ENCODE measurements around the gene THRAP3. TPM values are rescaled to one million over a fixed set of nuclear protein-coding genes. Genes with fewer than 3 reads are reported as not detected.

The THRAP3 gene
- total and polyA plus RNA-seq, 8 donors = 22.2 to 97.9 (median 33.6) TPM

- Histone ChIP-seq H3K36me3 (peaks cover 2 to 17% (median 5%) of the 10 kb centered on the region in 4 donors), H3K4me1 (peaks cover 10 to 27% (median 23%) of the 10 kb centered on the region in 4 donors), H3K4me3 (no peak overlapping the region), H3K27ac (no peak overlapping the region), H3K9me3 (no peaks in the 10 kb centered on the region), H3K27me3 (no peaks in the 10 kb centered on the region)
- 95 to 99% (median 97%) methylated on average over 7 of the region's 7 CpGs for WGBS, 5 donors
- no peak for DNase-seq
- intact Hi-C loops (cut with DNase I; ENCODE audit: low total_unique reads) = no loop called here
- no peak for TF ChIP-seq CTCF (IDR thresholded peaks at IDR 0.05)
- no peak for TF ChIP-seq EP300 (IDR thresholded peaks at IDR 0.05)
- no peak for TF ChIP-seq POLR2A (IDR thresholded peaks at IDR 0.05)
Observed at GRCh38 chr1:36309397-36309796, 85.2 kb downstream of the THRAP3 start.

DNA sequence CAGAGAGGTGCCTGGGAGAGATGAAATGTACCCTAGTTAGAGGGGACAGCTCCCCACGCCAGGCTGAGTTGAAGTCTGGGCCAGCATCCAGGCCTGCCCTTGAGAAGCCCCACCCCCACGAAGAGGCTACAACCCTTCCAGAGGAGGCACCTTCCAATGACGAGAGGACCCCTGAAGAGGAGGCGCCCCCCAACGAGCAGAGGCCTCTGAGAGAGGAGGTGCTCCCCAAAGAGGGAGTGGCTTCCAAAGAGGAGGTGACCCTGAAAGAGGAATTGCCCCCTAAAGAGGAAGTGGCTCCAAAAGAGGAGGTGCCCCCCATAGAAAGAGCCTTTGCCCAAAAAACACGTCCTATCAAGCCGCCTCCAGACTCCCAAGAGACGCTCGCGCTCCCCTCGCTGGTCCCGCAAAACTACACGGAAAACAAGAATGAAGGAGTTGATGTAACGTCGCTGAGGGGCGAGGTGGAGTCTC is 96.1 kb downstream of the THRAP3 start:
- H3K36me3 ChIP-seq = no peaks in the 10 kb centered on the region
- peaks cover 0 to 18% (median 7%) of the 10 kb centered on the region in 3 donors for H3K27me3 ChIP-seq
- H3K4me3 ChIP-seq = peak overlapping the region; percentile 39 to 85 (median 72)
- H3K27ac ChIP-seq = peak overlapping the region in 4 of 5 donors; percentile 80 to 93 (median 90)
- no peaks in the 10 kb centered on the region for H3K9me3 ChIP-seq
- intact Hi-C loops (cut with DNase I; ENCODE audit: low total_unique reads) = no loop called here
- H3K4me1 ChIP-seq = peaks cover 34 to 42% (median 39%) of the 10 kb centered on the region in 4 donors
- WGBS, 5 donors = 27 to 60% (median 36%) methylated on average over 16 of the region's 16 CpGs
- peak in 1 of 2 donors; percentile 50 for DNase-seq
- TF ChIP-seq EP300 (IDR thresholded peaks at IDR 0.05) (no peak), POLR2AphosphoS5 (IDR thresholded peaks at IDR 0.05) (no peak), POLR2A (IDR thresholded peaks at IDR 0.05) (no peak), CTCF (IDR thresholded peaks at IDR 0.05) (no peak)

DNA sequence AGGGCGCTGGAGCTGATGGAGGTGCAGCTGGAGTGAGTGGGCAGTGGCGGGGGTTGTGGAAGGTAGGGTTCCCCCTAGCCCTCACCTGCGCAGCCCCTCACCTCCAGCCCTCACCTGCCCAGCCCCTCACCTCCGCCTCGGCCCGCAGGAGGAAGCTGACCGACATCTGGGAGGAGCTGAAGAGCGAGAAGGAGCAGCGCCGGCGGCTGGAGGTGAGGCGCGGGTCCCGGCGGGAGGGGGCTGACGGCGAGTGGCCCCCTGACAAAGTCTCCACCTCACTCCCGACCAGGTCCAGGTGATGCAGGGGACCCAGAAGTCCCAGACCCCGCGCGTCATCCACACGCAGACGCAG is 96.5 kb downstream of the THRAP3 start:
- peak overlapping the region; percentile 39 to 85 (median 72) for H3K4me3 ChIP-seq
- no peak for TF ChIP-seq POLR2A (IDR thresholded peaks at IDR 0.05)
- no peak for TF ChIP-seq CTCF (IDR thresholded peaks at IDR 0.05)
- no peak for TF ChIP-seq EP300 (IDR thresholded peaks at IDR 0.05)
- no peak for TF ChIP-seq POLR2AphosphoS5 (IDR thresholded peaks at IDR 0.05)
- intact Hi-C loops (cut with DNase I; ENCODE audit: low total_unique reads) = no loop called here
- H3K4me1 ChIP-seq = peaks cover 34 to 42% (median 39%) of the 10 kb centered on the region in 4 donors
- no peaks in the 10 kb centered on the region for H3K36me3 ChIP-seq
- peak overlapping the region; percentile 48 to 93 (median 88) for H3K27ac ChIP-seq
- peaks cover 0 to 18% (median 7%) of the 10 kb centered on the region in 3 donors for H3K27me3 ChIP-seq
- 2 to 24% (median 11%) methylated on average over 9 to 23 of the region's 23 CpGs for WGBS, 5 donors
- DNase-seq = no peak
- no peaks in the 10 kb centered on the region for H3K9me3 ChIP-seq

DNA sequence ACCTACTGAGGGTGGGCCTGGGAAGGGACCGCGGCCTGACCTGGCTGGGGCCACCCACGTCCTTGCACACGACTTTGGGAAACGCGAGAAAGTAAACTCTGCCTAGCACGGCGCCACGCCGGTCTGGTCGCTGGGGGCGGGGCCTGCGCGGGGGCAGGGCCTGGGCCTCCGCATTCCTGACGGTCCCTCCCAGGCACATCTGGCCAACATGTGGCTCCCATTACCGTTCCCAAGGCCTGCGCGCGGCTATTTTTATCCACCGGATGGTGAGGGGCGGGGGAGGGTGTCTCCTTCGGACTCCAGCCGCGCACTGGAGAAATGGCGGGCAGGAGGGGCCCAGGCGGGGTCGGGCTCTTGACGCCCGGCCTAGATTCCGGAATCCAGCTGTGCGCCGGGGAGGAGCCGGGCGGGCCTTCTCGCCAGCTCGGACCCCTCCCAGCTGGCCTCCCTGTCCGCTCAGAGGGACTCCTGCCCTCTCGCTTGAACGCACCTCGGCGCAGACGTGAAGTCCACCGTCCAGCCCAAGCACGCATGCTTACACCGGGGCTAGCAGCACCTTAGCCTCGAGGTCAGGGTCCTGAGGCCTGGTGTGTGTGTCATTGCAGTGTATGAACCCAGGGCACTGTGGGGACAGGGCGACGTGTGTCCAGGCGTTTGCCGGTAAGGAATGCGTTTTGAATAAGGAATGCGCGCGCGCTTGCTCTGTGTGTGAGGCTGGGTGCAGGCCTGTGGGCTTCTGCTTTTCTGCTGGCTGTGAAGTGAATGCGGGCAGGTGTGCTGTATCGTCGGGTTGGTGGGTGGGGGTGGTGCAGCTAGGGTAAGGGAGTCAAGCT is 97.1 kb downstream of the THRAP3 start:
- Histone ChIP-seq H3K4me1 (peaks cover 34 to 42% (median 39%) of the 10 kb centered on the region in 4 donors), H3K36me3 (no peaks in the 10 kb centered on the region), H3K27me3 (peaks cover 0 to 18% (median 7%) of the 10 kb centered on the region in 3 donors), H3K9me3 (no peaks in the 10 kb centered on the region), H3K27ac (peak overlapping the region; percentile 57 to 93 (median 88)), H3K4me3 (peak overlapping the region; percentile 39 to 85 (median 72))
- intact Hi-C loops (cut with DNase I; ENCODE audit: low total_unique reads) = no loop called here
- TF ChIP-seq POLR2AphosphoS5 (IDR thresholded peaks at IDR 0.05) = peak in 2 of 3 donors; percentile 6 to 16
- no peak for TF ChIP-seq POLR2A (IDR thresholded peaks at IDR 0.05)
- WGBS, 5 donors = 14 to 30% (median 20%) methylated on average over 28 to 59 of the region's 59 CpGs
- DNase-seq = peak; percentile 60 to 95
